ENCODE measurements around the gene PTPRD.

PTPRD gene

DNA sequence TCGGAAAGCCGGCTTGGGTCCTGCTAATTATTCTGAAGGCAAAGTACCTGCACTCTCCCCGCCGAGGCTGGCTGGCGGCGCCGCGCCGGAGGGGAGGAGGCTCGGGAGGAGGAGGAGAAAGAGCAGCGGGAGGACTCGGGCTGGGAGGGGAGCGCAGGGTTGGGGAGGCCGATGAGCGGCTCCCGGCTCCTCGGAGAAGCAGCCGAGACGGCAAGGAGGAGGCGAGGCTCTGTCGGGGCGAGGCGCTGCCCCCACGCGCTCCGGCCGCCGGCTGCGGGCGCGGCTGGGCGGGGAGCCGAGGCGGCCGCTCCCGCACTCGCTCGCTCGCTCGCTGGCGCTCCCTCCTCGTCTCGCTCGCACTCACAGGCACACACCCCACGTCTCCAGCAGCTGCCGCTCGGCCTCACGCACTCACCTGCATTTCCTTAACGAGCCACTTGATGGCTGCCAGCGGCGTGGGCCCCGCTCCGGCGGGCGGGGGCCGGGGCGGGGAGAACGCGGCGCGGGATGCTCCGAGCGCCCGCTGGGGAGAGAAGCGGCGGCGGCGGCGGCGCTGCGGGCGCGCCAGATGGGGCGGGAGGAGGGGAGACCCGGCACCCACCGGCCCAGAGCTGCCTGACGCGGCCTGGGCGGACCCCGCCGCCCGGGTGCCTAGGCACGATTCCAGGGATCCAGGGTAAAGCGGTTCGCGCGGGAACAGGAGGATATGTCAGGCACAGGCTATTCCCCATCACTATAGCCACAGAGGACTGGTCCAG is at the start of gene PTPRD:
Gene PTPRD, minus strand, starts transcription at position 362 of the 758 bp plus-strand sequence.
- no peak for DNase-seq

DNA sequence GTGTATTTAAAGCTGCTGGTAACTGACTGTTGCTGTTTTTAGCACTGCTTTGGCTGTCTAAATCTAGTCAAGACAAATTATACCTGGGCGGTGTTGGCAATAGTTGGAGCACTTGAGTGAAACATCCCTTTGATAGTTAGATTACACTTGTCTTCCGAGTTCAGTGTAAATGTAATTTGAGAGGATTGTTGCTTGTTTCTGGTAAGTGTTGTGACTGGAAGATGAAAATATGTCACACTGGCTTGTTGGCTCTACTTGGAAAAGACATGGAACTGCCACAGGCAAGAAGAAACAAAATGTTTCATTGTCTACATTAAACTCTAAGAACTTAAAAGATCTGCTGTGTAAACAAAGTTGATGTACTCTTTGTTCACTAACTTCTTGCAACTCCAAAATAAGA is 49.2 kb upstream of the PTPRD start:
- DNase-seq: no peak

DNA sequence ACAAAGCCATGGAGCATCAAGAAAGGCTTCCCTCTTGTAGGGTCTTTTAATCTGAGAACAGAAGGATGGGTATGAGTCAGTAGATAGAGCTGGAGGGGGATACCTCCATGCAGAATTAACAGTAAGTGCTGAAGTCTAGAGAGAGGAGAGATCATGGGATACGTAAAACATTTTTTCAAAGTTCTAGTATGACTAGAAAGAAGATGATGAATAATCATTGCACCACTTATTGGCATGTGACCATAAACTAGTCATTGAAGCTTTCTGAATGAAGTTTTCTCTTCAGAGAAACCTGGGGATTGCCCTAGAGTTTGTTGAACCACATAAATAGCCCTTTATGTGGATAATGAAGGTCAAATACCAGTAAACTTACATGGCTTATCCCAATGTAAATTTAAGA is 48.6 kb upstream of the PTPRD start:
- DNase-seq: no peak

DNA sequence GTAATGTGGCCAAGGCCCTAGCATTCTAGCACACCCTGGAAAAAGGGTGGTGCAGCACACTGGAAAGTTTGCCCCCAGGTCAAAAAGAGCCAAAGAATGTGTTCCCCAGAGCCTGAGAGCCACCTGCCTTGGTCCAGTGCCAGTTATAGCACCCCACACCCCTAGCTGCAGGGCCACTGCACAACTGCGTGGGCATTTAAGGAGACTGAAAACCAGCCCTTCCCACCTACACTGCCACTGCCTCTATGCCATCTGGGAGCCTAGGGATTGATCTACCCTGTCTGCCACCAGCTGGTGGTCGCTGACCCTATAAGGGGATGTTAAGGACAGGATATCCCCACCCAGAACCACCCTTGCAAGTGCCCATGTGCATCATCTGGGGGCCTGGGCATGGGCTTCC is 38.2 kb upstream of the PTPRD start:
- no peak for DNase-seq

DNA sequence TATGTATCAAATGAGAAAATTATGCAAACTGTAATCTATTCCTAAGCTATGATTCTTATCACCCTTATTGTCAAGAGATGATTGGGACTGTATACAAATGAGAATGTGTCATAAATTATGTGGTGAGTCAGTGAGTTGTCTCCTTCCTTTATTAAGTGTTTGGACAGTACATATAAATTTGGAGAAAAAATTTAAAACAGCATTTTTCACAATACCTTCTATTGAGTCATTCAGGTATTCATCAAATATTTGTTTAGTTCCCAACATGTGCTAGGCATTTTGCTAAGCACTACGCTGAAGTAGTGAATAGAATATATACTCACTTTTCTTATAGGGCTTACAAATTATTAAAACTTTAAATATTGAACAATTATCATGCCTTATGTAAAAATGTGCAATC is 36.3 kb upstream of the PTPRD start:
- no peak for DNase-seq

DNA sequence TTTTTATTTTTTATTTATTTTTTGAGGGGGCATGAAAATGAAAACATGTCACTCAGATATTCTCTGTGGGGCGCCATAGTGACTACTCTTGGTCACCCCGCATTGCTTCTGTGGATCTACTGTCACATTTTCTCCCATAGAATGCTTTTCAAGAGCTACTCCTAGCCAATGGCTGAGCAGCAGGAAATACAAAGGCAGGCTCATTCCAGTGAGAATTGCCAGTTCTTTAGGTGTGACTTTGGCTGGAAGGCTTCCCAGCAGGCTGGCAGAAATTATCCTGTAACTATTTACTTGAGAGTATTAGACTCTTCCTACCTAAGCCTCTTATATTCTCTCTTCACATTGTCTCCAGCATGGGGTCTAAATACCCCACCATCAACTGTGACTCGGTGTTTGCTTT is 21.0 kb upstream of the PTPRD start:
- DNase-seq: no peak

DNA sequence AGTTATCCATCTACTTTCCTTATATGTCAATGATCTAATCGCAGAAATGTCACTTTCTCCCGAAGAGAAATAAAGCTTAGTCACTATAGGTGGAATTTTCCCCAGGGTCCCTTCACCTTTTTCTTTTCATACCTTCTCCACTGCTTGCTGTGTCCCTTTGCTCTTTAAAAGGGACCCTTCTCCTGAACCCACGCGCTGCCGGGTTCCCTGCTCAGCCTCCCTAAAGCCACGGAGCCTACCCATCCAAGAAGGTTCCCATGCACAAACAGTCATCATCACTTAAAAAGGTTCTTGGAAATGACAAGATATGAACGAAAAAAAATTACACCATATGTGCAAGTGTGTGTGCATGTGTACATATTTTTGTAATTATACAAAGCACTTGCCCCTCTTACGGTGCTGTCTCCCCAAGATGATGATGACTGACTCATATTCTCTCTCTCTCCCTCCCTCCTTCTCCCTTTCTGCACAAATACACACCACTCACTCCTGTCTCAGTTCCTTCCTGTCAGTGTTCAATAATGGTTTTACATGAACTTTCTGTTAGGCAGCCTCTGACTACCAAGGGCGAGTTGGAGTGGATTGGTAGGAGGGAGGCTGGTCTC is 1.5 kb upstream of the PTPRD start:
- DNase-seq: no peak

DNA sequence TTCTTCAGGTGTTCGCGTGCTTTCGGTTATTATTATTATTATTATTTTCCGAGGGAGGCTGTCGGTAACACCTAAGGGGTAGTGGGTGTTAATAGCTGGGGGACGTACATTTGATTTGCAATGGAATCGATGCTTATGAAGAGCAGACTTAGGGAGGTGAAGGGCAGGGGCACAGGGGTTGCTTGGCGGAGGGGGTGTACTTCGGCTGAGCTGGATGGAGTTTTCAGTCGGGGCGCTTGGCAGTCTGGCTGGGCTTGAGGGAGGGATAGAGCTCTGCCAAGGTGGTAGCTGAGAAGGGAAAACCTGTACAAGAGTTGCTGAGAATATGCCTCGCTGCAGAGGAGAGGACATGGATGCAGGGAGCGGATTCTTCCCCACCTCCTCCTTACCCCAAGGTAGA is 617 bp upstream of the PTPRD start:
- no peak for DNase-seq

DNA sequence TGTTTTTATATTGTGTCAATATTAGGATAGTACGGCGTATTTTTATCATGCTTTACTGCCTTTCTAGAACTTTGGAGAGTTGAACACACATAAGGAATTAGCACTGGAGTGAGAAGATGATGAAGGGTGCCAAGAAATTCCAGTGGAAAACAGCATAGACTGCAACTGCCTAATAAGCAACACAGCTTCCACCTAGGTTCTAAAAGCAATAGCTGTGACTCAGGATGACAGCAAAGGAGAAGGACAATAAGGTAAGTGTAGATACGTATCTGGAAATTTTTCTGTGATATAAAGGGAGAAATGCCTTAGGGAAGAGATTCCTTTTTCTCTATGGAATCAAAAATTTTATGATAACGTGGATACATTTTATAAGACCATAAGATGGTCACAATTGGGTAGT is 7.4 kb downstream of the PTPRD start:
- DNase-seq: no peak

DNA sequence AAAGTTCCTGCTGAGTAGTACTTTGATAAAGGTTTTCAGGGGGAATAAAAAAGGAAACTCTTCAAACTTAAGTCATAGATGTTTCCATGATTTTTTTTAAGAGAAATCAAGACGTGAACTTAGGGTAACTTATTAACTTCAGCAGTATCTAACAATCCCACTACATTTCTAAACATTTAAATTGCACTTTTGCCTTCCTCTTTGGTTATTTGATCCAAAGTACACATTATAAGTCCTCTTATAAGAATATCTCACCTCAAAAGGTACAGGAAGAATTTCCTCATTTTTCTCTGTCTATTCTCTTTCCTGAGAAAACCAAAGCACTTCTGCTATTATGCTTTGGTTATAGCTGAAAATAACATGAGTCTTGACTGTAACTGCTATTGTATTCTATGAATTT is 7.9 kb downstream of the PTPRD start:
- no peak for DNase-seq

DNA sequence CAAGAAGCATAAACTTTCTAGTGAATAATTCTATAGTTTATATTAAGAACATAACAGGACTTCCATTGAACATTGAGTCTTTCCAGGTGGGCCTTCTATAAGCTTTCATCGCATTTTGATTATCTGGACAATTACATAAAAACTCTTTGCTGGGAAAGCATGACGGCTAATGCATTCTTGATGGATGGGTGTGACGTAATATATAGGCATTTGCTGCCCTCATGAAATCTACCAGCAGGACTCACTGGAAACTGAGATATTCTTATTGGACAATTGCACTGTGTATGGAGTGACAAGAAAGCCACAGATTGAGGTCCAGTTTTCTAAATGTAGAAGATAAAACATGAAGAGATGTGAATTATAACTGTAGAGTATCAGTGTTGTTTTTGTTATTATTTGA is 15.0 kb downstream of the PTPRD start:
- no peak for DNase-seq

DNA sequence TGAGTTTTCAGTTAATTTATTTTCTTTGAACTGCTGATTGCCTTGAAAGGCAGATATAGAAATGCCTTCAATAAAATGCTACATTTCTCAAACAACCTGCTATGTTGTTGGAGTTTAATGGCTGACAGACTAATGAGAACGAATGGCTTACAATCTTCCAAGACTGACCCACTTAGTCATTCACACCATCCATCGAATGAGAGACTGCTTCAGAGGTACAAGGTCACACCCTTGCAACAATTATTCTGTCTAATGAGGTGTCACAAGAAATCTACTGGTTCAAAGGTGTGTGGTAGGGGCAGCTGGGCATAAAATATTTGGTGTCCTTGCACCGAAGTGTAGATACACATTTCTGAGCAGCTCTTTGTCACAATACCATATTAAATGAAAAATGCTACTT is 18.3 kb downstream of the PTPRD start:
- no peak for DNase-seq

DNA sequence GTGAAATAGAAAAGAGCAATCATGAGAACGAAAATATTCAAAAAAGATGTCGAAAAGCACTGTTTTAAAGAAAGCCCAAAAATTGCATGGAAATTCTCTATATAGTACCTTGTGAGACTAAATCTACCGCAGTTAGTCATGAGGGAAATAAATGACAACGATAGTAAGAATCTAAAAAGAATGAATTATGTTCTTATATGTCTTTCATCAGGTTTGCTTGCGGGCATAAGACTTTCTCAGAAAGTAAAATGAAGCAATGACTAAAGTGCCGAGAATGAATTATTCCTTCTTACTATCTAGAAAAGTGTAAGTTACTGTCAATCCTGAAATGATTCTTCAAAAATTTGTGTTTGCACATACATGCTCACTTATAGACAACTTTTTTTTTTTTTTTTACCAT is 26.4 kb downstream of the PTPRD start:
- no peak for DNase-seq

DNA sequence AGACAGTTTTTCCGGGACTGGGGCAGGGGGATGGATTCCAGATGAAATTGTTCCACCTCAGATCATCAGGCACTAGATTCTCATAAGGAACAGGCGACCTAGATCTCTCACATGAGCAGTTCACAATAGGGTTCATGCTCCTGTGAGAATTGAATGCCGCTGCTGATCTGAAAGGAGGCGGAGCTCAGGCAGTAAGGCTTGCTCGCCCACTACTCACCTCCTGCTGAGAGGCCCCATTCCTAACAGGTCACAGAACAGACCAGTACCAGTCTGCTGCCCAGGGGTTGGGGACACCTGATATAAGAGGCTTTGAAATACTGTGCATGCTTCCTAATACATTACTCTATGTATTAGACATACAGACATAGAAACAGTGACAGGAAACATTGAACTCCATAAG is 41.1 kb downstream of the PTPRD start:
- DNase-seq: no peak

DNA sequence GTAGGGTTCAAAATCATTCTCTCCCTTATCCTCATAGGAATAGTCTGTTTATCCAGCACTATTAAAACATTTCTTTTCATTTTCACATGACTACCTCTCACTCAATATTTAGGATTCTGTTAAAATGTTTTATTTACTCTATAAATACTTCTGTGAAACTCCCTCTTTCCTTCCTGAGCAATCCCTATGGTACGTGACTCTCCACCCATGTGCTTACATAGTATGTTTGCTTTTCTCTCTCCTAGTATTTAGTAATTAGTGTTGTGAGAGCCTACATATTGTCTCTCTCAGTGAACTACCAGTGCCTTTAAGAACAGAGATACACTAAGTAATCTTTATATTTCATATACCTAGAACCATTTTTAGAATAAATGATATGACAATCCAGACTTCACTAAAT is 46.0 kb downstream of the PTPRD start:
- no peak for DNase-seq

DNA sequence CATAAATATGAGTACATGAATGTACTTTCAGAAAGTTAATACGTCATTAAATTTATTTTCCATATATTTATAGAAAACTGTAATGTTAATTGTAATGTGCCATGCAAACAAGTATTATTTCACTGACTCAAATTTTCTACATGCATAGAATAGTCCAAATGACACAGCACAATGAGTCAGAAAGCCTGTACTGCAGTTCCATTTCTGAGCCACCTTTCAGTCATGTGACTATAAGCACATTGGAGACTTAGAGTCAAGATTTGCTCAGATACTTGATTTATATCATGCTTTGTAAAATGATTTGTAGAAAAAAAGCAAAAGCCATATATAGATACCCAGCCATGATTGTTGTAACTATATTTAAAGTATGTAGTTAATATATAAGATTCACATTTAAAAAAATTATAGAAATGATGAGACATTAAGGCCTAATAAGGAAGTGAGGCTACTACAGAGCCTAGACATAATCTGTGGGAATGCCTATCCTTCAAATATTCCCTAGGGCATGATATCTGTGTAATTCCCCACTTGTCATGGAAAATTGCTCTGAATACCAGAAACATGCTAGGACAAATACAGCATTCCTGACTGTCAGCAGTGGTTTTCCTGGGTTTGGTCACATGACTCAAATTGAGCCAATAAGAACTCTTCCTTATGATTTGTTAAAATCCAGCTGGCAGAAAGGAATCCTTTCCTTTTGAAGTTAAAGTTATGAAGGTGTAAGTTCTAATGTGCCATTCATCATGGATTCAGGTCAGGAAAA is 50.0 kb downstream of the PTPRD start:
- no peak for DNase-seq

DNA sequence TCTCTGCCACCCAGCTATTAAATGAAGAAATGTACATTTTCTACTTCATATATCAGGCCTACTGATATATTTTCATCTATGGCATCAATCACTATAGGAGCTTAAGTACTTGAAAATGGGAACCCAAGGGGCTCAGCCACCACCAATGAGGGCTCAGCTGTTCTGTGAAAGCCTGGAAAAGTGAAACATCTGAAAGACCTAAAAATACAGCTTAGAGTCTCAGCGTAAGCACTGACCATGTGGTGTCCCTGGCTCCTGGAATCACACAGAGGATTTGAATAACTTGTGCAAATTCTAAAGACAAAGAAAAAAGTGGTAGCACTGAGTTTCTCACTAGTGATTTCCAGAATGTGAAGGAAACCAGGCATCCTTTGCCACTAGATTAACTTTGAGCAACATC is 64.5 kb downstream of the PTPRD start:
- DNase-seq: no peak

DNA sequence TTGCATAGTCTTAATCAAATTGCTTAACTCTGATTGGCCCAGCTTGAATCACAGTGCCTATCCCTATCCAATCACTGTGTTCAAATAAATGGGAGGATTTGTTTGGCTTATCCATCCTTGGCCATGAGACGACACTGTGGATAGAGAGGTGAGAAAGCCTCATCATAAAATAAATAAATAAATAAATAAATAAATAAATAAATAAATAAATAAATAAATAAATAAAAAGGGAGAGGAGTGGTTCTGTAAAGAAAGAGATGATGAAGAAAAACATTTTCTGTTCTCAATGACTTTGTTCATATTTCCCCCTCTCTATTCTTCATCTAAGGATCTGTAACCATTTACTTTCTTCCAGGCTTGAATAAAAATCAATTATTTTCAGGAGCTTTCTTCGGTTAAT is 74.7 kb downstream of the PTPRD start:
- no peak for DNase-seq

DNA sequence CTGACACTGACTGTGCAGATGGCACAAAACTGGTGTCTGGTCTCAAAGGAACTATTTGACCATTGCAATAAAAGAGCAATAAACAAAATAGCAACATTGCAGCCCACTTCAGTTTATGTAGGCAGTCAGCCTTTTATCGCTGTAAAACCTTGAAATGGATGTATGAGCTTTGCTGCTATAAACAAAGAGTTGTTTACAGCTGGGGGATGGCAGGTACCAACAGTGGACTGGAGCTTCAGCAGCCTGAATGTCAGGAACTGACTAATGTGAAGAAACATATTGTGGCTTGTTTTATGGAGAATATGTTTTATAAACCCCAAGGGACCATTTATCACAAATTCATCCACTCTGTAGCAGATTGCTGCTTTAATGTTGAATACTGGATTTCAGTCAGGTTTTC is 78.0 kb downstream of the PTPRD start:
- DNase-seq: no peak

DNA sequence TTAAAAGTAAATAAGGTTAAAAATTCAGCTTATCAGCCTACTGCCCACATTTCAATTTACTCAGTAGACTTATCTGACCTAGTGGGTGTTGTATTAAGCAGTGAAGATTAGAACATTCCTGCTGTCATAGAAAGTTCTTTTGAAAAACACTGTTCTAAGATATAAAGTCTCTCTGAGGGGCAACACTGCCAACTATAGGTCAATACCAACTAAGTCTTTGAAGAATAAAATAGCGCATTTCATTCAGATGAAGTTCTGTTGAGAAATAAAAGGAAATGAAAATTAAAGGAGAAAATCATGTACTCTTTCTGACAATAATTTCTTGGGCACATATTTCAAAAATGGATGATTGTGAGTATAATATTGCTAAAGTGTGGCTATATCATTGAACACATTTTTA is 86.8 kb downstream of the PTPRD start:
- DNase-seq: no peak

DNA sequence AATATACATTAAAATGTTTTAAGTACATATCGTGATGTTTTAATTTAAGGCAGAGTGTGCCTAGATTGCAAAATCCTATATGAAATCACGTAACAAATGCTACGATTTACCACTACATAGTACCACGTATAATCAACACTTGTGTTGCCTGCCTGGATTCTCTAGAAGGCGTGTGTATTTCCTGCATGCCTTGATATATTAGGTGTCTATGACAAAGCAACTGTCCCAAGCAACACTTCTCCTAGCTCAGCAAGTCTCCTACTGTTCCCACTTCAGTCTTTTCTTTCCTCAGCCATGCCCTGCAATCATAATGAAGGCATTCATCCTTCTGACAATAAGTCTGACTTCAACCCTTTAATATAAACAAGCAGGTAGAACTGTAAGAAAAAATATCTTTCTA is 89.6 kb downstream of the PTPRD start:
- no peak for DNase-seq

DNA sequence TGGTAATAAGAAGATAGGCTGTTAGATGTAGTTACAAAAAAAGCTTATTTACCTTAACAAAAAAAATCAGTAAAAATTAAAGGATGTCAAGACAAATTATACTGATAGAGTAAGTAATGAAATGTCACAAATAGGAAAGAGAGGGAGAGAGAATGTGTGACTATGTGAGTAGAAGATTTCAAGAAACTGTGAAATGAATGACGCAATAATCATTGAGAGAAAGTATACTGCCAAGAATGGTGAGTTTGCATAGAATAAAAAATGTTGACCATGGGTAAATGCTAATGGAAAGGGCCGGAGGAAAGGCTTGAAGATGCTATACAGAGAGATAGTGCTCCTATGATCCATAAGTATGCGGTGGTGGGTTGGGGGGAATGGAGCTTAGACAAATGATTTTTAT is 100.7 kb downstream of the PTPRD start:
- DNase-seq: no peak

DNA sequence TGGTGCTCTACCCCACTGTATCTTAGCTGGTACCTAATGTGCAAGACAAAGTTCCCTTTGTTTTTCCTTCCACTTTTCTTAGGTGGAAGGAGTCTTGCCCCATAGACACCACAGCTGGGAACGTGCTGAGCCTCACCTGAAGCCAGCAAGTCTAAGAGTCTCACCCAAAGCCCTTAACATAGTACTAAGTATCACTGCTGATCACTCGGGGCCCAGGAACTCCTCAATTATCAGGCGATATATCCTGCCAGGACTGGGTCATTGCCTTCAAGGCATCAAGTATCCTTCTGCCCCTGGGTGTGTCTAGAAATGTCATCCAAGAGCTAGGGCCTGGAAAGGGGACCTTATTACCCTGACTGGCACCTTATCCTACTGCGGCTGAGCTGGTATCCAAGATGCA is 123.9 kb downstream of the PTPRD start:
- DNase-seq: no peak

DNA sequence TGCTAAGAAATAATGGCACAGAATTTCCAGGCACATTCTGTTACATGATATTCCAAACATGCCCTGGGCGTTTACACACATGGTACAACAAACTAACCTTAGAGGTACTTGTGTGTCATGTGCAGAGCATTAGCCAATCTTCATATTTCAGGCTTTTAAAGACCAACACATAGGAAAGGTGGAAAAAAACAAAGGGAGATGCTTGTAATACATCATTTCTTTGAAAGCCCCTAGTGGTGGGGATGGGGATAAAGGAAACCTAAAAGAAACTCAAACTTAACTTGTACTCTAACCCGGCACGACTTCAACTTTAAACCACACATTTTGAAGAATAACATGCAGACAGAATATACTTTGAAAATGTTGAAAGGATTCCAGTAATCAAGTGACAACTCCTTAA is 133.6 kb downstream of the PTPRD start:
- no peak for DNase-seq

Measured in activated T-cell treated with anti-CD3 and anti-CD28 coated beads for 4 hours (primary cell).